Measurements from ENCODE around the gene STAG3. TPM values are rescaled to one million over a fixed set of nuclear protein-coding genes. Genes with fewer than 3 reads are reported as not detected.

Gene STAG3
- total and polyA plus RNA-seq, 9 of the 15 experiments (the other 6 are each of a cell fraction or from before 2014, with no cell fraction given): 0.54 to 2.5 (median 1.7) TPM

GRCh38 chr7:100147278-100147677, 30.4 kb upstream of the STAG3 start:
- Histone ChIP-seq H3K4me1 (replicated peaks in 1 of 2; ENCODE audit: control insufficient read depth in 2 of 2, insufficient read depth in 2 of 2, low read length in 2 of 2) (peaks cover 9 to 30% of the 10 kb centered on the region in 2 experiments; a peak in 4 of 5 replicates), H3K9me1 (ENCODE audit: control insufficient read depth, insufficient read depth, low read length) (no peaks in the 10 kb centered on the region), H3K27ac (ENCODE audit: extremely low read depth, low read depth, low read length) (no peak overlapping the region), H4K20me1 (replicated peaks; ENCODE audit: control insufficient read depth, insufficient read depth, low read length) (no peaks in the 10 kb centered on the region), H3K36me3 (ENCODE audit: control insufficient read depth, insufficient read depth, low read length) (peaks cover 16% of the 10 kb centered on the region; the same call in 2 of the 3 replicates), H3K9me3 (replicated peaks; ENCODE audit: control insufficient read depth, insufficient read depth, low read depth, low read length) (no peaks in the 10 kb centered on the region), H3K79me2 (ENCODE audit: control insufficient read depth, insufficient read depth, low read length) (peaks cover 18% of the 10 kb centered on the region), H3K4me2 (ENCODE audit: insufficient read depth, low read length) (no peak overlapping the region), H3K27me3 (ENCODE audit: control insufficient read depth in 2 of 2, insufficient read depth in 2 of 2, low read length in 2 of 2) (no peaks in the 10 kb centered on the region), H3K9ac (ENCODE audit: insufficient read depth in 1 of 2, low read depth in 2 of 2, low read length in 2 of 2) (no peak overlapping the region), H2AFZ (ENCODE audit: low read depth, low read length) (peak overlapping the region; percentile 98), H3K4me3 (no peak overlapping the region)
- FAIRE-seq: no peak
- TF ChIP-seq ZNF780A (CRISPR knock-in tag; IDR thresholded peaks at IDR 0.05): no peak
- TF ChIP-seq GATAD2B (IDR thresholded peaks at IDR 0.05; ENCODE audit: borderline replicate concordance): no peak
- TF ChIP-seq ZNF121 (CRISPR knock-in tag; conservative IDR thresholded peaks at IDR 0.05): peak; percentile 64
- TF ChIP-seq ZBTB8A (IDR thresholded peaks at IDR 0.05; ENCODE audit: partially characterized antibody): no peak
- TF ChIP-seq RBM25 (IDR thresholded peaks at IDR 0.05; ENCODE audit: low read depth, low read length, severe bottlenecking): peak; percentile 35
- 0 out of 4 replicates have a peak, but pooled peaks of 1 of the 2 experiments have one; percentile 19 for TF ChIP-seq KDM1A (IDR thresholded peaks at IDR 0.05)
- no peak for TF ChIP-seq TEAD2 (tag; IDR thresholded peaks at IDR 0.05)
- DNase-seq (ENCODE audit: extremely low read depth in 1 of 4, low spot score in 3 of 4): no peak
- intact Hi-C loops (cut with micrococcal nuclease): no loop called here
- no TSS peak for BruUV-seq (replicated peaks)
- in situ Hi-C loops (cut with MboI): no loop called here
- WGBS (ENCODE audit: insufficient coverage, low coverage, missing lambda C conversion rate): 88% methylated on average over 2 of the region's 2 CpGs
- CTCF ChIA-PET (ENCODE audit: low intra/inter-chr PET ratio): interaction anchor here (0.6 kb wide), 1 partner anchor 11 kb away, joined by 5 read pairs; the partner anchor contains the start of gene TRAPPC14
- no peak for ATAC-seq
- POLR2A ChIA-PET: no interaction called here

Data from K562 (cell line).